HepG2 (cell line): ENCODE data around the gene APEX1. TPM values are rescaled to one million over a fixed set of nuclear protein-coding genes. Genes with fewer than 3 reads are reported as not detected.

Source experiments
- ATAC-seq: fragments of 200-7000 bp; cut with Tn5 transposase; 3 replicates; pipeline ENCODE4 v1.9.1; 2020; ENCODE audit warnings: mild to moderate bottlenecking, moderate library complexity
- BruUV-seq: library from RNA; stranded (reverse); fragments of 400-500 nt; replicated peaks from 2 replicates; lab custom pipeline; 2021; lab: Mats Ljungman, UMichigan
- CTCF ChIA-PET: fragments of 300-600 bp; formaldehyde crosslinking; extraction: SDS; loops from one replicate; lab custom pipeline; 2021; ENCODE audit warnings: low total read pairs, inconsistent platforms, low intra/inter-chr PET ratio; lab: Yijun Ruan, JAX
- POLR2A ChIA-PET: fragments of 350-600 bp; sonication (Branson Sonifier 250); formaldehyde crosslinking; loops from one replicate; lab custom pipeline; 2020; ENCODE audit warnings: antibody characterized with exemption, inconsistent platforms; lab: Yijun Ruan, JAX
- DNase-seq: peaks from one replicate; pipeline ENCODE4 v3.0.0-alpha.2; 2015; ENCODE audit warnings: low spot score
- FAIRE-seq: peaks from 3 replicates; lab custom pipeline; 2011; peaks lifted over from hg19 to GRCh38; lab: Jason Lieb, UNC
- H2AFZ ChIP-seq: one replicate; pipeline ENCODE4 v1.6.1; 2011; ENCODE audit warnings: low read length, inconsistent platforms
- H3K27ac ChIP-seq: fragments of 300-600 bp; 3 replicates; pipeline ENCODE4 v1.8.0; 2011; ENCODE audit warnings: mixed run types, mild to moderate bottlenecking, mixed read lengths, low read length, inconsistent platforms; ENCODE audit not compliant: insufficient read depth; ENCODE audit errors: extremely low read length
- H3K27me3 ChIP-seq, 2 experiments: fragments of 200-600 bp in 1 of 2; 2 replicates in 1 of 2; 3 replicates in 1 of 2; pipeline versions ENCODE4 v1.6.0 to v1.8.0; 2011; ENCODE audit warnings: low read length in 2 of 2, mild to moderate bottlenecking in 2 of 2, moderate library complexity in 2 of 2, inconsistent platforms in 1 of 2; ENCODE audit not compliant: insufficient read depth in 2 of 2, control insufficient read depth in 1 of 2
- H3K36me3 ChIP-seq, 2 experiments: fragments of 200-600 bp in 1 of 2; replicated peaks in 1 of 2; 2 replicates in 1 of 2; 3 replicates in 1 of 2; pipeline versions ENCODE4 v1.5.1 to v1.8.0; 2011; ENCODE audit warnings: low read length in 2 of 2, inconsistent platforms in 1 of 2; ENCODE audit not compliant: insufficient read depth in 2 of 2, control insufficient read depth in 1 of 2
- H3K4me1 ChIP-seq: 2 replicates; pipeline ENCODE4 v1.5.1; 2012; ENCODE audit warnings: low read length, inconsistent platforms; ENCODE audit not compliant: insufficient read depth
- H3K4me2 ChIP-seq: 2 replicates; pipeline ENCODE4 v1.6.0; 2011; ENCODE audit warnings: low read depth, low read length, inconsistent platforms
- H3K4me3 ChIP-seq, 3 experiments: fragments of 200-600 bp in 1 of 3; sonication (generic), shearing (Covaris generic) in 1 of 3; replicated peaks in 1 of 3; 2 replicates each; pipeline ENCODE4 v1.5.1; 2011 to 2016; ENCODE audit warnings: low read length in 3 of 3, inconsistent platforms in 2 of 3, low read depth in 2 of 3, mild to moderate bottlenecking in 2 of 3, control low read depth in 1 of 3, mixed read lengths in 1 of 3; ENCODE audit not compliant: insufficient read depth in 1 of 3
- H3K79me2 ChIP-seq: one replicate; pipeline ENCODE4 v1.6.1; 2011; ENCODE audit warnings: low read length, inconsistent platforms; ENCODE audit not compliant: insufficient read depth
- H3K9ac ChIP-seq: 2 replicates; pipeline ENCODE4 v1.6.0; 2011; ENCODE audit warnings: mild to moderate bottlenecking, low read depth, low read length, inconsistent platforms; ENCODE audit not compliant: insufficient read depth
- H3K9me3 ChIP-seq: 2 replicates; pipeline ENCODE4 v1.5.1; 2012; ENCODE audit warnings: mild to moderate bottlenecking, low read length
- H4K20me1 ChIP-seq: 2 replicates; pipeline ENCODE4 v1.6.0; 2011; ENCODE audit warnings: inconsistent platforms, mild to moderate bottlenecking, low read length, moderate library complexity; ENCODE audit not compliant: insufficient read depth
- GZF1 ChIP-seq: sonication (generic); formaldehyde crosslinking; IDR thresholded peaks from 2 replicates; pipeline ENCODE4 v1.5.1; 2020; ENCODE audit warnings: mild to moderate bottlenecking, missing genetic modification reagents
- NFRKB ChIP-seq: fragments of 450-650 bp; IDR thresholded peaks from 2 replicates; pipeline ENCODE4 v1.6.1; 2017
- POLR2A ChIP-seq, 2 experiments: IDR thresholded peaks; 2 replicates each; pipeline ENCODE4 v1.6.1; 2011; ENCODE audit warnings: low read depth in 2 of 2, low read length in 2 of 2, mild to moderate bottlenecking in 1 of 2, moderate library complexity in 1 of 2; ENCODE audit not compliant: insufficient read depth in 1 of 2
- SRSF4 ChIP-seq: fragments of 200-400 bp; formaldehyde crosslinking; IDR thresholded peaks from one replicate; pipeline ENCODE4 v1.6.1; 2018; ENCODE audit warnings: mild to moderate bottlenecking, low read depth, low read length, moderate library complexity; ENCODE audit not compliant: poor library complexity, severe bottlenecking
- ZBTB43 ChIP-seq: sonication (generic); formaldehyde crosslinking; conservative IDR thresholded peaks from 2 replicates; pipeline ENCODE4 v1.4.0; 2020; ENCODE audit warnings: missing genetic modification reagents
- ZNF180 ChIP-seq: sonication (generic); formaldehyde crosslinking; IDR thresholded peaks from 2 replicates; pipeline ENCODE4 v1.4.0; 2020; ENCODE audit warnings: low read depth, missing genetic modification reagents, borderline replicate concordance
- ZNF232 ChIP-seq: sonication (generic); formaldehyde crosslinking; IDR thresholded peaks from 2 replicates; pipeline ENCODE4 v1.4.0; 2020; ENCODE audit warnings: missing genetic modification reagents, borderline replicate concordance
- ZNF263 ChIP-seq: sonication (generic); formaldehyde crosslinking; IDR thresholded peaks from 2 replicates; pipeline ENCODE4 v1.4.0; 2020; ENCODE audit warnings: missing genetic modification reagents
- ZNF280B ChIP-seq: sonication (generic); formaldehyde crosslinking; IDR thresholded peaks from 2 replicates; pipeline ENCODE4 v1.5.0; 2020; ENCODE audit warnings: missing genetic modification reagents, mild to moderate bottlenecking, borderline replicate concordance
- ZNF282 ChIP-seq: fragments of 450-650 bp; IDR thresholded peaks from 2 replicates; pipeline ENCODE4 v1.6.1; 2018; ENCODE audit not compliant: partially characterized antibody
- ZNF383 ChIP-seq: sonication (generic); formaldehyde crosslinking; IDR thresholded peaks from 2 replicates; pipeline ENCODE4 v1.4.0; 2020; ENCODE audit warnings: missing genetic modification reagents, mild to moderate bottlenecking, borderline replicate concordance
- ZNF430 ChIP-seq: sonication (generic); formaldehyde crosslinking; IDR thresholded peaks from 2 replicates; pipeline ENCODE4 v1.9.0; 2021; ENCODE audit warnings: mild to moderate bottlenecking, missing genetic modification reagents
- ZNF678 ChIP-seq: sonication (generic); formaldehyde crosslinking; IDR thresholded peaks from 2 replicates; pipeline ENCODE4 v1.4.0; 2020; ENCODE audit warnings: mild to moderate bottlenecking, missing genetic modification reagents
- WGBS: methylation state at CpG from one replicate; pipeline ENCODE4 v1.1.6; 2017; ENCODE audit warnings: low lambda C conversion rate; 5-methylcytosine and 5-hydroxymethylcytosine counted together
- in situ Hi-C: cut with HindIII; loops from 2 replicates; pipeline ENCODE4 v1.10.0; 2017; ENCODE audit warnings: low pct_unique_long_range_greater_than_20kb; ENCODE audit not compliant: extremely low pct_ligation_motif_present
- intact Hi-C: fragments of 100-400 bp; cut with micrococcal nuclease; formaldehyde crosslinking; loops from one replicate; pipeline ENCODE4 v1.10.0; 2022; ENCODE audit not compliant: unreplicated experiment
- polyA plus RNA-seq, 8 experiments: library from polyadenylated mRNA; depleted of rRNA in 3 of 8; stranded (reverse) in 7 of 8; unstranded in 1 of 8; fragments of >200 nt; fragmentation: Illumina TruSeq in 4 of 8; extraction: Trizol in 4 of 8; gene quantifications; 2 replicates each; pipeline versions ENCODE4 v1.2.1 to v1.2.3, GENCODE V29; 2011 to 2016; ENCODE audit warnings: low read depth in 4 of 8, missing spikeins in 1 of 8, mixed read lengths in 1 of 8; ENCODE audit not compliant: insufficient read depth in 1 of 8
- total RNA-seq, 5 experiments: library from RNA; depleted of rRNA; stranded (reverse); fragments of >200 nt; fragmentation: Illumina TruSeq; extraction: Trizol; gene quantifications; 2 replicates each; pipeline ENCODE4 v1.2.3, GENCODE V29; 2016; ENCODE audit warnings: low read depth in 1 of 5
- TF ChIP-seq, protein P1 (sequence below): sonication (generic); formaldehyde crosslinking; IDR thresholded peaks from 2 replicates; pipeline ENCODE4 v1.4.0; 2020; ENCODE audit warnings: missing genetic modification reagents

The APEX1 gene
- total and polyA plus RNA-seq, 2 of the 13 experiments (the other 11 are each of a cell fraction or from before 2014, with no cell fraction given): 171 to 405 TPM

- Histone ChIP-seq H3K27me3 (no peaks in the 10 kb centered on the region; a peak in 1 of 5 replicates), H3K4me2 (peak overlapping the region; percentile 88), H4K20me1 (no peaks in the 10 kb centered on the region), H3K79me2 (peaks cover 32% of the 10 kb centered on the region), H3K4me1 (peaks cover 63% of the 10 kb centered on the region), H3K9ac (peak overlapping the region; percentile 87), H3K9me3 (no peaks in the 10 kb centered on the region), H3K27ac (peak overlapping the region; percentile 67), H3K36me3 (peaks cover 11 to 31% of the 10 kb centered on the region in 2 experiments), H2AFZ (no peak overlapping the region), H3K4me3 (peak overlapping the region; percentile 67 to 89 (median 78))
- no peak for FAIRE-seq
- 5% methylated on average over 28 of the region's 32 CpGs for WGBS
- ATAC-seq: peak; percentile 0
- intact Hi-C loops (loop anchor here (1.0 to 2.0 kb wide), 5 partner anchors 9 to 1016 kb away; partner anchors contain the start of genes PARP2, PNP, RAB2B and RNASE4), in situ Hi-C loops (loop anchor here (5.0 to 25.0 kb wide), 4 partner anchors 123 to 514 kb away; partner anchors contain the start of genes CCNB1IP1, PARP2 and RNASE4)
- ChIA-PET POLR2A (interaction anchor here (0.7 to 3.6 kb wide), 29 partner anchors 8 to 611 kb away, joined by 3 to 57 read pairs (median 5); partner anchors contain the start of genes PARP2, PNP, RNASE4 and TEP1), CTCF (interaction anchor here (0.7 kb wide), 1 partner anchor 148 kb away, joined by 3 read pairs; no protein-coding TSS in a partner anchor)
- BruUV-seq: TSS peak; percentile 63
- DNase-seq: no peak
- TF ChIP-seq ZNF383 (CRISPR knock-in tag) (no peak), ZBTB43 (no peak), NFRKB (no peak), ZNF232 (CRISPR knock-in tag) (peak; percentile 76; the same call in 1 of the 2 replicates), ZNF263 (0 out of 2 replicates have a peak, but pooled peaks have one; percentile 24), SRSF4 (no peak), ZNF678 (CRISPR knock-in tag) (no peak), ZNF282 (no peak), POLR2A (IDR thresholded peaks at IDR 0.05; ENCODE audit: insufficient read depth in 1 of 2, low read depth in 2 of 2, low read length in 2 of 2) (peak in 1 of 2 experiments; percentile 4; a peak in 1 of 4 replicates), ZNF180 (CRISPR knock-in tag) (no peak), GZF1 (no peak), ZNF430 (CRISPR knock-in tag) (no peak), ZNF280B (CRISPR knock-in tag) (no peak; the same call in 1 of the 2 replicates)
- TF ChIP-seq, protein P1, sequence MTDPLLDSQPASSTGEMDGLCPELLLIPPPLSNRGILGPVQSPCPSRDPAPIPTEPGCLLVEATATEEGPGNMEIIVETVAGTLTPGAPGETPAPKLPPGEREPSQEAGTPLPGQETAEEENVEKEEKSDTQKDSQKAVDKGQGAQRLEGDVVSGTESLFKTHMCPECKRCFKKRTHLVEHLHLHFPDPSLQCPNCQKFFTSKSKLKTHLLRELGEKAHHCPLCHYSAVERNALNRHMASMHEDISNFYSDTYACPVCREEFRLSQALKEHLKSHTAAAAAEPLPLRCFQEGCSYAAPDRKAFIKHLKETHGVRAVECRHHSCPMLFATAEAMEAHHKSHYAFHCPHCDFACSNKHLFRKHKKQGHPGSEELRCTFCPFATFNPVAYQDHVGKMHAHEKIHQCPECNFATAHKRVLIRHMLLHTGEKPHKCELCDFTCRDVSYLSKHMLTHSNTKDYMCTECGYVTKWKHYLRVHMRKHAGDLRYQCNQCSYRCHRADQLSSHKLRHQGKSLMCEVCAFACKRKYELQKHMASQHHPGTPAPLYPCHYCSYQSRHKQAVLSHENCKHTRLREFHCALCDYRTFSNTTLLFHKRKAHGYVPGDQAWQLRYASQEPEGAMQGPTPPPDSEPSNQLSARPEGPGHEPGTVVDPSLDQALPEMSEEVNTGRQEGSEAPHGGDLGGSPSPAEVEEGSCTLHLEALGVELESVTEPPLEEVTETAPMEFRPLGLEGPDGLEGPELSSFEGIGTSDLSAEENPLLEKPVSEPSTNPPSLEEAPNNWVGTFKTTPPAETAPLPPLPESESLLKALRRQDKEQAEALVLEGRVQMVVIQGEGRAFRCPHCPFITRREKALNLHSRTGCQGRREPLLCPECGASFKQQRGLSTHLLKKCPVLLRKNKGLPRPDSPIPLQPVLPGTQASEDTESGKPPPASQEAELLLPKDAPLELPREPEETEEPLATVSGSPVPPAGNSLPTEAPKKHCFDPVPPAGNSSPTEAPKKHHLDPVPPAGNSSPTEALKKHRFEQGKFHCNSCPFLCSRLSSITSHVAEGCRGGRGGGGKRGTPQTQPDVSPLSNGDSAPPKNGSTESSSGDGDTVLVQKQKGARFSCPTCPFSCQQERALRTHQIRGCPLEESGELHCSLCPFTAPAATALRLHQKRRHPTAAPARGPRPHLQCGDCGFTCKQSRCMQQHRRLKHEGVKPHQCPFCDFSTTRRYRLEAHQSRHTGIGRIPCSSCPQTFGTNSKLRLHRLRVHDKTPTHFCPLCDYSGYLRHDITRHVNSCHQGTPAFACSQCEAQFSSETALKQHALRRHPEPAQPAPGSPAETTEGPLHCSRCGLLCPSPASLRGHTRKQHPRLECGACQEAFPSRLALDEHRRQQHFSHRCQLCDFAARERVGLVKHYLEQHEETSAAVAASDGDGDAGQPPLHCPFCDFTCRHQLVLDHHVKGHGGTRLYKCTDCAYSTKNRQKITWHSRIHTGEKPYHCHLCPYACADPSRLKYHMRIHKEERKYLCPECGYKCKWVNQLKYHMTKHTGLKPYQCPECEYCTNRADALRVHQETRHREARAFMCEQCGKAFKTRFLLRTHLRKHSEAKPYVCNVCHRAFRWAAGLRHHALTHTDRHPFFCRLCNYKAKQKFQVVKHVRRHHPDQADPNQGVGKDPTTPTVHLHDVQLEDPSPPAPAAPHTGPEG: no peak
Measured at GRCh38 chr14:20460458-20461224, 5.6 kb downstream of the APEX1 start.
